ENCODE measurements around the gene ARHGAP28. TPM values are rescaled to one million over a fixed set of nuclear protein-coding genes. Genes with fewer than 3 reads are reported as not detected.

Gene ARHGAP28
- total RNA-seq, 1 experiment from 2014 or later: 9.2 TPM

DNA sequence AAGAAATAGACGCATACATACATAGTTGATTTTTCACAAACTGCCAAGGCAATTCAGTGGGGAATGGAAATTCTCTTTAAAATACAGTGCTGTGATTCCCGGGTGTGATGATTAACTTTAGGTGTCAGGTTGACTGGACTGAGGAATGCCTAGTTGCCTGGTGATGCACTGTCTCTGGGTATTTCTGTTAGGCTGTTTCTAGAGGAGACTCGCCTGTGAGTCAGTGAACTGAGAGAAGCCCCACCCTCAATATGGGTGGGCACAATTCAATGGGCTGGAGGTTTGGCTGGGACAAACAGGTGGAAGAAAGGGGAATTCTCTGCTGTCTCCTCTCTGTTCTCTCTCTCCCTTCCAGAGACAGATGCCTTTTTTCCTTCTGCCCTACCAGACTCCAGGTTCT is 187.6 kb downstream of the ARHGAP28 start:
- Histone ChIP-seq H4K20me1 (ENCODE audit: control insufficient read depth, insufficient read depth, insufficient read length) (no peaks in the 10 kb centered on the region), H3K9ac (ENCODE audit: extremely low read depth, insufficient read length, low read length) (no peak overlapping the region), H3K23me2 (ENCODE audit: insufficient read length, low read depth, low read length, poor library complexity, severe bottlenecking) (no peaks in the 10 kb centered on the region), H3K18ac (ENCODE audit: insufficient read length, low read depth, low read length) (no peak overlapping the region), H3K4me1 (ENCODE audit: insufficient read depth, low read length) (no peaks in the 10 kb centered on the region), H4K5ac (ENCODE audit: insufficient read length, low read depth, low read length) (no peak overlapping the region), H4K8ac (replicated peaks; ENCODE audit: insufficient read length, low read depth, low read length) (no peak overlapping the region), H3K9me3 (ENCODE audit: control insufficient read depth, low read depth, low read length) (no peaks in the 10 kb centered on the region), H3K79me2 (ENCODE audit: insufficient read depth, low read length) (no peaks in the 10 kb centered on the region), H3K79me1 (ENCODE audit: insufficient read depth, low read depth, low read length, poor library complexity, severe bottlenecking) (no peaks in the 10 kb centered on the region), H2BK12ac (ENCODE audit: insufficient read length, low read depth, low read length) (no peak overlapping the region), H2AK5ac (ENCODE audit: insufficient read length, low read length) (no peak overlapping the region), H3K4me2 (ENCODE audit: insufficient read depth, insufficient read length, low read length) (no peak overlapping the region), H3K27ac (ENCODE audit: insufficient read length, low read depth, low read length) (no peak overlapping the region), H2BK5ac (ENCODE audit: insufficient read length, low read length) (no peak overlapping the region), H2BK15ac (ENCODE audit: low read depth, low read length) (no peak overlapping the region), H4K91ac (ENCODE audit: insufficient read length, low read depth, low read length) (no peak overlapping the region), H2BK20ac (ENCODE audit: low read depth, low read length, poor library complexity, severe bottlenecking) (no peak overlapping the region), H3K56ac (ENCODE audit: insufficient read length, low read depth, low read length) (no peak overlapping the region), H3K4ac (ENCODE audit: low read depth, low read length) (no peak overlapping the region), H2AFZ (ENCODE audit: low read length) (no peak overlapping the region), H3K27me3 (ENCODE audit: insufficient read depth, low read length) (no peaks in the 10 kb centered on the region), H3T11ph (ENCODE audit: low read length) (no peak overlapping the region), H3K14ac (ENCODE audit: insufficient read depth, low read length) (no peak overlapping the region), H2BK120ac (ENCODE audit: low read depth, low read length, poor library complexity, severe bottlenecking) (no peak overlapping the region), H3K23ac (ENCODE audit: insufficient read length, low read depth, low read length) (no peak overlapping the region)
- H3K27me3 Mint-ChIP-seq (ENCODE audit: low read depth): no peaks in the 10 kb centered on the region
- DNase-seq: no peak
- no peaks in the 10 kb centered on the region for H3K9me3 Mint-ChIP-seq
- peaks cover 0 to 3% of the 10 kb centered on the region in 2 experiments; a peak in 2 of 4 replicates for H3K4me1 Mint-ChIP-seq
- no peak overlapping the region for H3K4me3 Mint-ChIP-seq
- no CpG with 5 or more reads among the region's 3 CpGs for WGBS (ENCODE audit: extremely low coverage, insufficient read length, low lambda C conversion rate)
- TF ChIP-seq, protein P1, sequence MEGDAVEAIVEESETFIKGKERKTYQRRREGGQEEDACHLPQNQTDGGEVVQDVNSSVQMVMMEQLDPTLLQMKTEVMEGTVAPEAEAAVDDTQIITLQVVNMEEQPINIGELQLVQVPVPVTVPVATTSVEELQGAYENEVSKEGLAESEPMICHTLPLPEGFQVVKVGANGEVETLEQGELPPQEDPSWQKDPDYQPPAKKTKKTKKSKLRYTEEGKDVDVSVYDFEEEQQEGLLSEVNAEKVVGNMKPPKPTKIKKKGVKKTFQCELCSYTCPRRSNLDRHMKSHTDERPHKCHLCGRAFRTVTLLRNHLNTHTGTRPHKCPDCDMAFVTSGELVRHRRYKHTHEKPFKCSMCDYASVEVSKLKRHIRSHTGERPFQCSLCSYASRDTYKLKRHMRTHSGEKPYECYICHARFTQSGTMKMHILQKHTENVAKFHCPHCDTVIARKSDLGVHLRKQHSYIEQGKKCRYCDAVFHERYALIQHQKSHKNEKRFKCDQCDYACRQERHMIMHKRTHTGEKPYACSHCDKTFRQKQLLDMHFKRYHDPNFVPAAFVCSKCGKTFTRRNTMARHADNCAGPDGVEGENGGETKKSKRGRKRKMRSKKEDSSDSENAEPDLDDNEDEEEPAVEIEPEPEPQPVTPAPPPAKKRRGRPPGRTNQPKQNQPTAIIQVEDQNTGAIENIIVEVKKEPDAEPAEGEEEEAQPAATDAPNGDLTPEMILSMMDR (conservative IDR thresholded peaks at IDR 0.05): no peak
- H3K36me3 Mint-ChIP-seq (ENCODE audit: insufficient read depth in 1 of 3, low read depth in 3 of 3): no peaks in the 10 kb centered on the region
- no peak overlapping the region for H3K27ac Mint-ChIP-seq
